ENCODE measurements around the gene HSD17B7.

The HSD17B7 gene

DNA sequence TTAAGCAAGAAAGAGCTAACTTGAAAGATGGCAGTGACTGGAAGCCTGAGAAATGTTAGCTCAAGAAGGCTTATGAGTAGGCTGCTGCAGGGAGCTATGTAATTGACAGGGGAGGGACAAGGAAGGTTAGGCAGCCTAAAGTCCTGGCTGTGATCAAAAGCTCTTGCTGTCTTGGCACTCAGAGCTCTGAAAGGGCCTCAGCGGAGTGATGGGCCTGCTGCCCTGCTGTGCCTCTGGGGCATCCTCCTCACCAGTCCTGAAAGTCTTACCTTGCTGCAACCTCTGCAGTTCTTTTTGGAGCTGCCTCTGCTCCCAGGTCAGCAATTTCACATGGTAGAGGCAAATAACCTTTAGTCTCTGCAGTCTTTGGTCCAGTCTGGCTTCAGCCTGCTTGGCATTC is 68.7 kb downstream of the HSD17B7 start:
- DNase-seq: no peak

DNA sequence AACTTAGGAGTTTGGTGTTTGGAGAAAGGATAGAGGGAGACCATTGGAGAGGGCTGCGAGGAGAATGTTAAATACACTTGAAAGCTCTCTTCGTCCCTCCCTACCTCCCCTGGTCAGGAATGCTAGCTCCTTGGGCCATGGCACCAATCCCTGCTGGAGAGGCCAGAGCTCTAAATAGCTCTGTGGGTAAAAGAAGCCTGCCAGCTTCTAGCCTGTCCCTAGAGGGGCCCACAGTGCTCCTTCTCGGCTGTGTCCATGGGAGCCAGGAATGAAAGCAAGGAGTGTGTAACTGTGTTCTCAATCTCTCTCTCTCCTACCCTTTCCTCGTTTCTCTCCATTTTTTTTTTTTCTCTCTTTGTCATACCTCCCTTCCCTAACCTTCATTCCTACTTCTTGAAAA is 70.6 kb downstream of the HSD17B7 start, which contains the start of gene CCDC190:
TSS of gene CCDC190 (minus strand) at position 75 of the 400 bp plus-strand sequence. CDS start 1,529 bp downstream, outside the sequence.
- DNase-seq: no peak

DNA sequence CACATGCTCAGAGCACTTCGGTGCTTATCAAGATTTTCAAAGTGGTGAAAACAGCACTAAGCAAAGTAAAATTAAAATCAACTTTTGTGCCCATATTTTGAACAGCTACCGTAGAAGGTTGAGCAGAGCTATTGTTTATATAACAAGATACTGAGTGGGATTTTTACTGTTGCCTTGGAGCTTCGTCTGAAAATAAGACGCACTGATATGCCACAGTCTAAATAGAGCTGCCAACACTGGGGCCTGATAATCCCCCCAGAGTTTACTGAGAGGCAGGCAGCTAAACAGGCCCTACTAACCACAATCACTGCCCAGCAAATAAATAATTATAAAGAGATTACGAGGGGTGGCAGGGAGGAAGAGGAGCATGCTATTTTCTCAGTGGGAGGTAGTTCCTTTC is 71.1 kb downstream of the HSD17B7 start:
- DNase-seq: no peak
